Activated naive CD4-positive, alpha-beta T cell treated with anti-CD3 and anti-CD28 coated beads, Interleukin-2, amount 50 U/mL, for 24 hours (primary cell): ENCODE measurements around the gene SFXN2.

Source experiments
- H3K27ac Mint-ChIP-seq: one replicate; pipeline ENCODE4 v1.8.0; 2021; ENCODE audit warnings: mild to moderate bottlenecking, mixed read lengths
- H3K27me3 Mint-ChIP-seq: one replicate; pipeline ENCODE4 v1.8.0; 2021; ENCODE audit warnings: mixed read lengths
- H3K36me3 Mint-ChIP-seq: one replicate; pipeline ENCODE4 v1.8.0; 2021; ENCODE audit warnings: mixed read lengths
- H3K4me1 Mint-ChIP-seq: one replicate; pipeline ENCODE4 v1.8.0; 2021; ENCODE audit warnings: mixed read lengths
- H3K4me3 Mint-ChIP-seq: one replicate; pipeline ENCODE4 v1.8.0; 2021; ENCODE audit warnings: mild to moderate bottlenecking, mixed read lengths
- H3K9me3 Mint-ChIP-seq: one replicate; pipeline ENCODE4 v1.8.0; 2021; ENCODE audit warnings: mixed read lengths

Gene SFXN2

GRCh38 chr10:102770108-102770482, 55.7 kb downstream of the SFXN2 start:
- Mint-ChIP-seq H3K27me3 (no peaks in the 10 kb centered on the region), H3K36me3 (peaks cover 7% of the 10 kb centered on the region), H3K4me3 (no peak overlapping the region), H3K27ac (no peak overlapping the region), H3K9me3 (no peaks in the 10 kb centered on the region), H3K4me1 (peaks cover 61% of the 10 kb centered on the region)

GRCh38 chr10:102770792-102771191, 56.4 kb downstream of the SFXN2 start:
- no peaks in the 10 kb centered on the region for H3K27me3 Mint-ChIP-seq
- peaks cover 7% of the 10 kb centered on the region for H3K36me3 Mint-ChIP-seq
- no peaks in the 10 kb centered on the region for H3K9me3 Mint-ChIP-seq
- H3K4me1 Mint-ChIP-seq = peaks cover 64% of the 10 kb centered on the region
- H3K27ac Mint-ChIP-seq = peak overlapping the region; percentile 55
- no peak overlapping the region for H3K4me3 Mint-ChIP-seq

- Mint-ChIP-seq H3K36me3 (peaks cover 3% of the 10 kb centered on the region), H3K27ac (no peak overlapping the region)
Measured at GRCh38 chr10:102773320-102773719, 58.9 kb downstream of the SFXN2 start.

GRCh38 chr10:102773986-102774385, 59.5 kb downstream of the SFXN2 start:
- Mint-ChIP-seq H3K36me3 (peaks cover 3% of the 10 kb centered on the region), H3K4me1 (peaks cover 72% of the 10 kb centered on the region)

More at GRCh38 chr10:102773320-102773719, 58.9 kb downstream of the SFXN2 start:
- Mint-ChIP-seq H3K27me3 (no peaks in the 10 kb centered on the region), H3K4me3 (no peak overlapping the region), H3K4me1 (peaks cover 70% of the 10 kb centered on the region), H3K9me3 (no peaks in the 10 kb centered on the region)

GRCh38 chr10:102775201-102775934, 60.9 kb downstream of the SFXN2 start:
- H3K36me3 Mint-ChIP-seq = peaks cover 2% of the 10 kb centered on the region
- H3K9me3 Mint-ChIP-seq = no peaks in the 10 kb centered on the region
- H3K4me1 Mint-ChIP-seq = peaks cover 69% of the 10 kb centered on the region
- peak overlapping the region; percentile 74 for H3K27ac Mint-ChIP-seq
- H3K4me3 Mint-ChIP-seq = peak overlapping the region; percentile 39
- H3K27me3 Mint-ChIP-seq = no peaks in the 10 kb centered on the region

More at GRCh38 chr10:102773986-102774385, 59.5 kb downstream of the SFXN2 start:
- H3K27me3 Mint-ChIP-seq = no peaks in the 10 kb centered on the region
- peak overlapping the region; percentile 2 for H3K27ac Mint-ChIP-seq
- no peak overlapping the region for H3K4me3 Mint-ChIP-seq
- no peaks in the 10 kb centered on the region for H3K9me3 Mint-ChIP-seq

- peaks cover 5% of the 10 kb centered on the region for H3K36me3 Mint-ChIP-seq
- no peaks in the 10 kb centered on the region for H3K9me3 Mint-ChIP-seq
- H3K27me3 Mint-ChIP-seq = no peaks in the 10 kb centered on the region
- H3K4me3 Mint-ChIP-seq = peak overlapping the region; percentile 41
- H3K27ac Mint-ChIP-seq = peak overlapping the region; percentile 30
- H3K4me1 Mint-ChIP-seq = peaks cover 70% of the 10 kb centered on the region
Measured at GRCh38 chr10:102775935-102776669, 61.7 kb downstream of the SFXN2 start.

GRCh38 chr10:102776779-102777456, 62.5 kb downstream of the SFXN2 start:
- H3K27ac Mint-ChIP-seq = no peak overlapping the region
- H3K9me3 Mint-ChIP-seq = no peaks in the 10 kb centered on the region
- H3K27me3 Mint-ChIP-seq = no peaks in the 10 kb centered on the region
- H3K36me3 Mint-ChIP-seq = peaks cover 5% of the 10 kb centered on the region
- H3K4me3 Mint-ChIP-seq = peak overlapping the region; percentile 19
- H3K4me1 Mint-ChIP-seq = peaks cover 72% of the 10 kb centered on the region

- Mint-ChIP-seq H3K4me3 (no peak overlapping the region), H3K36me3 (peaks cover 5% of the 10 kb centered on the region), H3K4me1 (peaks cover 73% of the 10 kb centered on the region), H3K27ac (peak overlapping the region; percentile 56), H3K27me3 (no peaks in the 10 kb centered on the region), H3K9me3 (no peaks in the 10 kb centered on the region)
Measured at GRCh38 chr10:102777711-102778453, 63.4 kb downstream of the SFXN2 start.

GRCh38 chr10:102778781-102779180, 64.3 kb downstream of the SFXN2 start:
- Mint-ChIP-seq H3K9me3 (no peaks in the 10 kb centered on the region), H3K27me3 (no peaks in the 10 kb centered on the region), H3K36me3 (peaks cover 5% of the 10 kb centered on the region), H3K4me1 (peaks cover 73% of the 10 kb centered on the region), H3K27ac (no peak overlapping the region), H3K4me3 (no peak overlapping the region)

- peaks cover 66% of the 10 kb centered on the region for H3K4me1 Mint-ChIP-seq
- no peaks in the 10 kb centered on the region for H3K9me3 Mint-ChIP-seq
- no peaks in the 10 kb centered on the region for H3K27me3 Mint-ChIP-seq
- H3K27ac Mint-ChIP-seq = no peak overlapping the region
- H3K4me3 Mint-ChIP-seq = no peak overlapping the region
- peaks cover 5% of the 10 kb centered on the region for H3K36me3 Mint-ChIP-seq
Measured at GRCh38 chr10:102779680-102780526, 65.5 kb downstream of the SFXN2 start.

GRCh38 chr10:102780527-102780808, 66.0 kb downstream of the SFXN2 start:
- Mint-ChIP-seq H3K4me1 (peaks cover 64% of the 10 kb centered on the region), H3K4me3 (no peak overlapping the region), H3K27ac (no peak overlapping the region), H3K27me3 (no peaks in the 10 kb centered on the region), H3K36me3 (peaks cover 5% of the 10 kb centered on the region), H3K9me3 (no peaks in the 10 kb centered on the region)

- H3K27me3 Mint-ChIP-seq = no peaks in the 10 kb centered on the region
- H3K4me1 Mint-ChIP-seq = peaks cover 64% of the 10 kb centered on the region
- peak overlapping the region; percentile 7 for H3K4me3 Mint-ChIP-seq
- H3K27ac Mint-ChIP-seq = no peak overlapping the region
- no peaks in the 10 kb centered on the region for H3K9me3 Mint-ChIP-seq
- peaks cover 5% of the 10 kb centered on the region for H3K36me3 Mint-ChIP-seq
Measured at GRCh38 chr10:102781090-102781920, 66.9 kb downstream of the SFXN2 start.

GRCh38 chr10:102781921-102782557, 67.6 kb downstream of the SFXN2 start:
- Mint-ChIP-seq H3K27me3 (no peaks in the 10 kb centered on the region), H3K9me3 (no peaks in the 10 kb centered on the region), H3K36me3 (peaks cover 5% of the 10 kb centered on the region), H3K4me1 (peaks cover 63% of the 10 kb centered on the region), H3K4me3 (no peak overlapping the region), H3K27ac (no peak overlapping the region)
